ENCODE data around the gene VASP.

Gene VASP

GRCh38 chr19:45560038-45560437, 52.8 kb downstream of the VASP start:
- DNase-seq = no peak

- DNase-seq = no peak
Observed at GRCh38 chr19:45560686-45561085, 53.4 kb downstream of the VASP start.

GRCh38 chr19:45564131-45564780, 57.0 kb downstream of the VASP start:
- no peak for DNase-seq

GRCh38 chr19:45567609-45568008, 60.3 kb downstream of the VASP start:
- DNase-seq = no peak

GRCh38 chr19:45568732-45569131, 61.5 kb downstream of the VASP start:
- no peak for DNase-seq

- DNase-seq = peak; percentile 29
Observed at GRCh38 chr19:45569619-45570421, 62.5 kb downstream of the VASP start.

- DNase-seq = no peak
Observed at GRCh38 chr19:45571457-45572220, 64.4 kb downstream of the VASP start.

- DNase-seq = no peak
Observed at GRCh38 chr19:45574526-45574925, 67.2 kb downstream of the VASP start.

GRCh38 chr19:45575216-45575615, 67.9 kb downstream of the VASP start:
- DNase-seq = no peak

Data from NCI-H510A treated with DMSO at 0.1 percent for 48 hours (cell line).